Measurements from ENCODE around the gene NDUFAF5.

DNA sequence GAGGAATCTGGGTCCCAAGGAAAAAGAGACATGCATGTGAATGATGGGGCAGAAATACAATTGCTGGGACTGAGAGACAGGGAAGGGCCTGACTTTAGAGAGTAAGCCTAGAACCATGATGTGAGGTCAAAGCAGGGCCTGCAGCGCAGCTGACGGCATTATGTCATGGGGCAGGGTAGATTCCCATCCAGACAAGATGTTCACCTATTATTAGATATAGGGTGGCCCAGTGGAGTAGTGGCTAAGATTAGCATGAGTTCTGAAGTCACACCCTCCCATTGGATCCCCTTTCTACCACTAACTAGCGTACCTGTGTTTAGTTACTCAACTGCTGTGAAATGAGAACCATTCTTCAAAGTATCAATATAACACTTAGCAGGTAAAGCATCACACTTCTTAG is 39.6 kb downstream of the NDUFAF5 start:
- no peak for TF ChIP-seq ZNF274 (IDR thresholded peaks at IDR 0.05; ENCODE audit: low read depth, low read length)
- TF ChIP-seq YY1 (IDR thresholded peaks at IDR 0.05; ENCODE audit: insufficient read depth, insufficient read length) = no peak
